GM23248 (cell line): ENCODE results near the gene EXD3.

Source experiments
- EZH2 ChIP-seq: fragments of 200-600 bp; sonication (generic); IDR thresholded peaks from 2 replicates; pipeline ENCODE4 v1.6.1; 2018; ENCODE audit warnings: antibody characterized with exemption, mild to moderate bottlenecking; ENCODE audit not compliant: insufficient read depth, poor library complexity, severe bottlenecking
- EZH2phosphoT487 ChIP-seq: fragments of 200-600 bp; sonication (generic); IDR thresholded peaks from 2 replicates; pipeline ENCODE4 v1.6.1; 2018; ENCODE audit warnings: antibody characterized with exemption, moderate library complexity, mild to moderate bottlenecking, low read depth; ENCODE audit not compliant: insufficient read depth

DNA sequence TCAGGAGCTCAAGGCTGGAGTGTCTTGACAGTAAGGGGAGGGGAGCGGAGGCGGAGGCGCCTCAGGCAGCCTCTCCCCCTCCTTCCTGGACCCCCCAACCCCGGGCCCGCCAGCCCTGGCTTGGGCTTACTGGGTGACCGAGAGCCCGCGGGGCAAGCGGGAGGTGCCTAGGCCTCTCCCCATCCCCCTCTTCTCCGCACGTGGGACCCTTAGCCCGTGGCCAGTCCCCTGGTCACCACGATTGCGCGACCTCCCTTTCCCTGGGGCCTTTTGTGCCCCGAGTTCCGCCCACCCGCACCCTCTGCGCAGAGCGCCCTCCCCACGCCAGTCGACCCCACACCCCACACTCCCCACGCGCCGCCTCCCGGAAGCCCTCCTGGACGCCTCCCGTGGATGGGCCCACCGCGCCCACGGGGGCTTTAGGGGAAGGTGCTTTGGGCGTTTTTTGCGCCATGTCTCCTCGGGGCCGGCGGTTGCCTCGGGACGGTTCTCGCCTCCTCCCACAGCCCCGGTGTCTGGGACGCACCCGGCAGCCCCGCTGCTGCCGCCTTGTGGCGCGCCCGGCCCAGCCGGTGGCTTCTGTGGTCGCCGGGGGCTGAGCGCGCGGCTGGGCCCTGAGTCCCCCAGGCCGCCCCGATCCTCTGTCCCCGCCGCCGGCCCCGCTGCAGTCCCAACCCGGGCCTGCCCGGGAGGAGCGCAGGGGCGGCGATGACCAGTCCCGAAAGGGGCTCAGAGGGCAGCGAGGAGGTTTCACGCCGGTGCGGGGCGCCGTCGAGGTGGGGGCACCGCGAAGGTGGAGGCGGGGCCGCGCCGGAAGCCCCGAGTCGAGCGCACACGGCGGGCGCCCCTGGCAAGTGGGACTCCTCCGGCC, 142.3 kb downstream of the EXD3 start:
- TF ChIP-seq EZH2 (no peak), EZH2phosphoT487 (no peak)
